ENCODE data around the gene TRIP6.

The TRIP6 gene

DNA sequence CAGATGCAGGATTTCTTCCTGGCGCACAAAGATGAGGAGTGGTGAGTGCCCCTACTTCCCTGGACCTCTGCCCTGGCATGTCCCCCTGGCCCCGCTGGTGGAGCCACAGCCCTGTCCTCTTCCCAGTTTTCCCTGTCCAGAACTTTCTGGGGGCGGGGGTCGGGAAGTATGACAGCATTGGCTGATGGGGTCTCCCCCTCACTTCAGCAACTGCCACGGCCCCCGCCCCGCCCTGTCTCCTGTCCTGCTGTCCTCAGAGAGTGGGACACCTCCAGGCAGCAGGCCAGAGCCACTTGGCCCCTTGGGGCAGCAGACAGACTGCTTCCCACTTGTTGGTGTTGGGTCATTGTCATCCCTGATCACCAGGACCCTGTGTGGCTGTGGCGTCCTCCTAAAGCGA is 15.0 kb downstream of the TRIP6 start:
- H3K36me3 ChIP-seq (ENCODE audit: insufficient read depth, low read length) = peaks cover 97% of the 10 kb centered on the region
- no peak for ATAC-seq (ENCODE audit: insufficient read depth, low read depth)
- peaks cover 66% of the 10 kb centered on the region for H3K79me2 ChIP-seq (ENCODE audit: insufficient read depth, low read length)
- H4K20me1 ChIP-seq (ENCODE audit: insufficient read depth, low read length) = peaks cover 83% of the 10 kb centered on the region
- no peak overlapping the region for H3K9ac ChIP-seq (ENCODE audit: low read depth, low read length)
- no peaks in the 10 kb centered on the region for H3K9me3 ChIP-seq (ENCODE audit: insufficient read depth, low read length, severe bottlenecking)
- H3K4me2 ChIP-seq (ENCODE audit: insufficient read depth, low read length) = no peak overlapping the region
- no peak overlapping the region for H2AFZ ChIP-seq (ENCODE audit: low read depth, low read length)
- H3K4me3 ChIP-seq (ENCODE audit: low read depth in 1 of 2, low read length in 2 of 2) = no peak overlapping the region
- H3K27me3 ChIP-seq (ENCODE audit: insufficient read depth, low read length, poor library complexity) = no peaks in the 10 kb centered on the region
- H3K4me1 ChIP-seq (ENCODE audit: insufficient read depth, low read length) = peaks cover 40% of the 10 kb centered on the region
- no peak for DNase-seq
- no peak overlapping the region for H3K27ac ChIP-seq (ENCODE audit: low read length)
- no peak for TF ChIP-seq EZH2 (IDR thresholded peaks at IDR 0.05; ENCODE audit: borderline replicate concordance, low read depth, low read length, severe bottlenecking)
- TF ChIP-seq, protein P1, sequence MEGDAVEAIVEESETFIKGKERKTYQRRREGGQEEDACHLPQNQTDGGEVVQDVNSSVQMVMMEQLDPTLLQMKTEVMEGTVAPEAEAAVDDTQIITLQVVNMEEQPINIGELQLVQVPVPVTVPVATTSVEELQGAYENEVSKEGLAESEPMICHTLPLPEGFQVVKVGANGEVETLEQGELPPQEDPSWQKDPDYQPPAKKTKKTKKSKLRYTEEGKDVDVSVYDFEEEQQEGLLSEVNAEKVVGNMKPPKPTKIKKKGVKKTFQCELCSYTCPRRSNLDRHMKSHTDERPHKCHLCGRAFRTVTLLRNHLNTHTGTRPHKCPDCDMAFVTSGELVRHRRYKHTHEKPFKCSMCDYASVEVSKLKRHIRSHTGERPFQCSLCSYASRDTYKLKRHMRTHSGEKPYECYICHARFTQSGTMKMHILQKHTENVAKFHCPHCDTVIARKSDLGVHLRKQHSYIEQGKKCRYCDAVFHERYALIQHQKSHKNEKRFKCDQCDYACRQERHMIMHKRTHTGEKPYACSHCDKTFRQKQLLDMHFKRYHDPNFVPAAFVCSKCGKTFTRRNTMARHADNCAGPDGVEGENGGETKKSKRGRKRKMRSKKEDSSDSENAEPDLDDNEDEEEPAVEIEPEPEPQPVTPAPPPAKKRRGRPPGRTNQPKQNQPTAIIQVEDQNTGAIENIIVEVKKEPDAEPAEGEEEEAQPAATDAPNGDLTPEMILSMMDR (IDR thresholded peaks at IDR 0.05; ENCODE audit: borderline replicate concordance, extremely low read depth, low read length, poor library complexity, severe bottlenecking) = no peak

DNA sequence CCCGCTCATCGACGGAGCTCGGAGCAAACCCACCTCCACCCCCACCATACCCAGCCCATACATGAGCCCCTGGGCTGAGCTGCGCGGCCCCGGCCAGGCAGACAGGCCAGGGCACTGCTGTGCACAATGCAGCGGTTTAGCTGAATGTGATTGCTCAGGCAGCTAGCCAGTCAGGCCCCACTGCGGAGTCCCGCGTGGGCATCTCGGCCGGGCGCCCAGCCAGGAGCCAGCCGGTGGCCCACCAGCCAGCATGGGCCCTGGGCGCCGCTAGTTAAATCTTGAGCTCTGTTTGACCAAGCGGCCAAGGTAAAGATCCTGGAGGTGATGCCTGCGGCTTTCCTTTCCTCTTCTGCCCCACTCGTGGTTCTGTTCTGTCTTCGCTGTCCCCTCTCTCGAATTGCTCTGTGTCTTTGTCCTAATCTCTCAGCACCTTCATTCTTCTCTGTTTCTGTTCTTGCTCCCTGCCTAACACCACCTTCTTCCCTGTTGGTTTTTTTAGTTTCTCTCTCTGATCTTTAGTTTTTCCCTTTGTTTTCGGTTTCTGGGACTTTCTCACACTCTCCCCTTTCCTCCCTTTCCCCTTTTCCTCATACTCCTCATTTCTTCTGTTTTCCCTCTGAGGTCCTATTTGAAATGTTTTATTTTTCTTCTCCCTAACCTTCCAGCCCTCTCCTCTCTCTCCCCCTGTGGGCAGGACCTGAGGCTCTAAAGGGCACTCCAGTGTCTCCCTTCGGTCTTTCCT is 15.8 kb downstream of the TRIP6 start:
- H3K9ac ChIP-seq (ENCODE audit: low read depth, low read length) = no peak overlapping the region; the same call in 1 of the 2 replicates
- no peak overlapping the region for H3K4me2 ChIP-seq (ENCODE audit: insufficient read depth, low read length)
- H4K20me1 ChIP-seq (ENCODE audit: insufficient read depth, low read length) = peaks cover 82% of the 10 kb centered on the region
- TF ChIP-seq EZH2 (IDR thresholded peaks at IDR 0.05; ENCODE audit: borderline replicate concordance, low read depth, low read length, severe bottlenecking) = no peak
- TF ChIP-seq, protein P1 (IDR thresholded peaks at IDR 0.05; ENCODE audit: borderline replicate concordance, extremely low read depth, low read length, poor library complexity, severe bottlenecking) = no peak
- peaks cover 58% of the 10 kb centered on the region for H3K79me2 ChIP-seq (ENCODE audit: insufficient read depth, low read length)
- peaks cover 98% of the 10 kb centered on the region for H3K36me3 ChIP-seq (ENCODE audit: insufficient read depth, low read length)
- H3K4me1 ChIP-seq (ENCODE audit: insufficient read depth, low read length) = peaks cover 41% of the 10 kb centered on the region
- DNase-seq (no peak), ATAC-seq (ENCODE audit: insufficient read depth, low read depth) (no peak)
- H3K27me3 ChIP-seq (ENCODE audit: insufficient read depth, low read length, poor library complexity) = no peaks in the 10 kb centered on the region
- no peak overlapping the region for H3K27ac ChIP-seq (ENCODE audit: low read length)
- no peaks in the 10 kb centered on the region for H3K9me3 ChIP-seq (ENCODE audit: insufficient read depth, low read length, severe bottlenecking)
- H3K4me3 ChIP-seq (ENCODE audit: low read depth in 1 of 2, low read length in 2 of 2) = no peak overlapping the region
- no peak overlapping the region for H2AFZ ChIP-seq (ENCODE audit: low read depth, low read length)

DNA sequence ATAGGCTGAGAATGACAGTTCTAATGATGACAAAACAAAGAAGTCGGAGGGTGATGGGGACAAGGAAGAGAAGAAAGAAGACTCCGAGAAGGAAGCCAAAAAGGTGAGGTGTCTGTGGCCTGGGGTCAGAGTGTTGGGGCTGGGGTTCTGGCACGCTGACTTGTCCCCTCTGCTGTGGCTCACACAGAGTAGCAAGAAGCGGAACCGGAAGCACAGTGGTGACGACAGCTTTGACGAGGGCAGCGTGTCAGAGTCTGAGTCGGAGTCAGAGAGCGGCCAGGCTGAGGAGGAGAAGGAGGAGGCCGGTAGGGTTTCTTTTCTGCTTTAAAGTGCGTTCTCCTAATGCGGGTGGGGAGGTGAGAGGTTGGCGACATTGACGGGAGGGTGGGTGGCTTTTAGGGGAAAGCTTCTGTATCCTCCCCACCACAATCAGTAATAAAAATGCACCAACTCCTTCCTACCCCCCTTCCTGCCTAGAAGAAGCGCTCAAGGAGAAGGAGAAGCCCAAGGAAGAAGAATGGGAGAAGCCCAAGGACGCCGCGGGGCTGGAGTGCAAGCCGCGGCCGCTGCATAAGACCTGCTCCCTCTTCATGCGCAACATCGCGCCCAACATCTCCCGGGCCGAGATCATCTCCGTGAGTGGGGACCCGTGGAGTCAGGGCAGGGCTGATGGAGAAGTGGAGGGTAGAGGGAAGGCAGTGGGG is 17.7 kb downstream of the TRIP6 start:
- no peak overlapping the region for H3K9ac ChIP-seq (ENCODE audit: low read depth, low read length)
- no peaks in the 10 kb centered on the region for H3K9me3 ChIP-seq (ENCODE audit: insufficient read depth, low read length, severe bottlenecking)
- no peak overlapping the region for H3K4me2 ChIP-seq (ENCODE audit: insufficient read depth, low read length)
- H3K4me3 ChIP-seq (ENCODE audit: low read depth in 1 of 2, low read length in 2 of 2) = no peak overlapping the region
- no peak for DNase-seq
- no peak overlapping the region for H2AFZ ChIP-seq (ENCODE audit: low read depth, low read length)
- TF ChIP-seq, protein P1 (IDR thresholded peaks at IDR 0.05; ENCODE audit: borderline replicate concordance, extremely low read depth, low read length, poor library complexity, severe bottlenecking) = no peak
- TF ChIP-seq EZH2 (IDR thresholded peaks at IDR 0.05; ENCODE audit: borderline replicate concordance, low read depth, low read length, severe bottlenecking) = no peak
- H3K4me1 ChIP-seq (ENCODE audit: insufficient read depth, low read length) = peaks cover 40% of the 10 kb centered on the region
- peaks cover 75% of the 10 kb centered on the region for H4K20me1 ChIP-seq (ENCODE audit: insufficient read depth, low read length)
- no peak for ATAC-seq (ENCODE audit: insufficient read depth, low read depth)
- peaks cover 52% of the 10 kb centered on the region for H3K79me2 ChIP-seq (ENCODE audit: insufficient read depth, low read length)
- peaks cover 93% of the 10 kb centered on the region for H3K36me3 ChIP-seq (ENCODE audit: insufficient read depth, low read length)
- no peak overlapping the region for H3K27ac ChIP-seq (ENCODE audit: low read length)
- H3K27me3 ChIP-seq (ENCODE audit: insufficient read depth, low read length, poor library complexity) = no peaks in the 10 kb centered on the region

Data from DND-41 (cell line).